Head of caudate nucleus (tissue), 42 donors: ENCODE results near the gene CCNJL.

Source experiments
- DNase-seq, 42 donors: peaks; one replicate each; pipeline versions ENCODE4 v3.0.0 to v3.0.0-alpha.2; 2020 to 2021; ENCODE audit warnings: mixed read lengths in 7 of 42
- intact Hi-C: fragments of 100-400 bp; cut with DNase I; formaldehyde crosslinking; loops from one replicate; pipeline ENCODE4 v1.15.0; 2022

Gene CCNJL

GRCh38 chr5:160245506-160246086 lies 66.8 kb downstream of the CCNJL start:
- no peak for DNase-seq
- intact Hi-C loops, result no loop called here

GRCh38 chr5:160242145-160242544 lies 70.2 kb downstream of the CCNJL start:
- intact Hi-C loops, result no loop called here
- DNase-seq, result no peak

- DNase-seq, result no peak
- intact Hi-C loops, result no loop called here
These were observed 72.0 kb downstream of the CCNJL start for GRCh38 chr5:160240350-160240749.

- no peak for DNase-seq
- intact Hi-C loops, result no loop called here
These were observed 74.7 kb downstream of the CCNJL start for GRCh38 chr5:160237571-160238093.

GRCh38 chr5:160235731-160236130 lies 76.6 kb downstream of the CCNJL start:
- intact Hi-C loops, result no loop called here
- DNase-seq, result no peak

- intact Hi-C loops, result no loop called here
- no peak for DNase-seq
These were observed 79.1 kb downstream of the CCNJL start for GRCh38 chr5:160233215-160233614.

GRCh38 chr5:160231783-160232342 lies 80.5 kb downstream of the CCNJL start:
- DNase-seq, result no peak
- intact Hi-C loops, result no loop called here

GRCh38 chr5:160230686-160231527 lies 81.5 kb downstream of the CCNJL start:
- DNase-seq, result peak in 6 of 42 donors; percentile 3 to 56 (median 18)
- intact Hi-C loops, result no loop called here

GRCh38 chr5:160229190-160229742 lies 83.1 kb downstream of the CCNJL start, which contains the start of gene FABP6:
TSS of gene FABP6 (plus strand) at chr5:160229506. CDS start at chr5:160229558, 52 bp downstream.
- intact Hi-C loops, result no loop called here
- no peak for DNase-seq

- intact Hi-C loops, result no loop called here
- DNase-seq, result no peak
These were observed 85.4 kb downstream of the CCNJL start for GRCh38 chr5:160227012-160227411.

GRCh38 chr5:160221082-160221481 lies 91.3 kb downstream of the CCNJL start:
- intact Hi-C loops, result no loop called here
- no peak for DNase-seq

GRCh38 chr5:160219356-160219755 lies 93.0 kb downstream of the CCNJL start:
- intact Hi-C loops, result no loop called here
- no peak for DNase-seq

GRCh38 chr5:160213537-160213936 lies 98.8 kb downstream of the CCNJL start:
- intact Hi-C loops, result no loop called here
- peak in 28 of 42 donors; percentile 9 to 65 (median 33) for DNase-seq

- intact Hi-C loops, result no loop called here
These were observed 101.0 kb downstream of the CCNJL start for GRCh38 chr5:160211352-160211751.

GRCh38 chr5:160210606-160211005 lies 101.8 kb downstream of the CCNJL start:
- intact Hi-C loops, result no loop called here
- no peak for DNase-seq

More at GRCh38 chr5:160211352-160211751, 101.0 kb downstream of the CCNJL start:
- DNase-seq, result no peak

GRCh38 chr5:160209917-160210316 lies 102.4 kb downstream of the CCNJL start:
- no peak for DNase-seq
- intact Hi-C loops, result no loop called here

GRCh38 chr5:160207061-160207460 lies 105.3 kb downstream of the CCNJL start:
- intact Hi-C loops, result no loop called here
- DNase-seq, result no peak
